ENCODE results near the gene FAM131C. TPM values are rescaled to one million over a fixed set of nuclear protein-coding genes. Genes with fewer than 3 reads are reported as not detected.
"Not testable (repeated sequence)": the region's sequence is repeated elsewhere in the genome, so short reads cannot be mapped to it uniquely, and the experiment has no call there.

The FAM131C gene
- total RNA-seq, 1 experiment from 2014 or later: 3.4 TPM

GRCh38 chr1:16110456-16110855 lies 37.0 kb upstream of the FAM131C start:
- H3K27ac ChIP-seq (ENCODE audit: low read length): no peak overlapping the region
- ATAC-seq (no peak), DNase-seq (ENCODE audit: low read depth, low spot score) (no peak)
- no peaks in the 10 kb centered on the region for H3K27me3 ChIP-seq (ENCODE audit: control insufficient read depth, insufficient read depth, low read length)
- ChIA-PET CTCF (no interaction called here), POLR2A (no interaction called here)
- H3K36me3 ChIP-seq (ENCODE audit: control insufficient read depth, insufficient read depth, low read length): no peaks in the 10 kb centered on the region
- peaks cover 13% of the 10 kb centered on the region for H3K4me1 ChIP-seq (ENCODE audit: control insufficient read depth, insufficient read depth, low read length)
- intact Hi-C loops (cut with micrococcal nuclease; ENCODE audit: unreplicated experiment): no loop called here
- in situ Hi-C loops (cut with HindIII; ENCODE audit: low pct_unique_long_range_greater_than_20kb, low sequenced_read_pairs): no loop called here
- no peaks in the 10 kb centered on the region for H3K9me3 ChIP-seq (ENCODE audit: control insufficient read depth, insufficient read depth, low read depth, low read length)
- no peak for TF ChIP-seq POLR2AphosphoS5 (IDR thresholded peaks at IDR 0.05; ENCODE audit: low read depth, low read length)
- TF ChIP-seq REST (IDR thresholded peaks at IDR 0.05; ENCODE audit: insufficient read depth in 1 of 2, low read depth in 2 of 2, low read length in 1 of 2): no peak
- TF ChIP-seq SIN3A (IDR thresholded peaks at IDR 0.05; ENCODE audit: borderline replicate concordance, insufficient read depth, low read depth, low read length): no peak
- no peak for TF ChIP-seq TCF7L2 (IDR thresholded peaks at IDR 0.05; ENCODE audit: low read depth, low read length)
- no peak for TF ChIP-seq CTCF (IDR thresholded peaks at IDR 0.05)
- H3K4me3 ChIP-seq (ENCODE audit: low read depth in 2 of 2, low read length in 2 of 2): no peak overlapping the region
- BruUV-seq (replicated peaks): no TSS peak

GRCh38 chr1:16109571-16109970 lies 36.1 kb upstream of the FAM131C start:
- BruUV-seq (replicated peaks): no TSS peak
- Histone ChIP-seq H3K27me3 (ENCODE audit: control insufficient read depth, insufficient read depth, low read length) (no peaks in the 10 kb centered on the region), H3K9me3 (ENCODE audit: control insufficient read depth, insufficient read depth, low read depth, low read length) (no peaks in the 10 kb centered on the region), H3K36me3 (ENCODE audit: control insufficient read depth, insufficient read depth, low read length) (no peaks in the 10 kb centered on the region), H3K27ac (ENCODE audit: low read length) (no peak overlapping the region), H3K4me1 (ENCODE audit: control insufficient read depth, insufficient read depth, low read length) (peaks cover 13% of the 10 kb centered on the region), H3K4me3 (ENCODE audit: low read depth in 2 of 2, low read length in 2 of 2) (no peak overlapping the region)
- in situ Hi-C loops (cut with HindIII; ENCODE audit: low pct_unique_long_range_greater_than_20kb, low sequenced_read_pairs) (no loop called here), intact Hi-C loops (cut with micrococcal nuclease; ENCODE audit: unreplicated experiment) (no loop called here)
- DNase-seq (ENCODE audit: low read depth, low spot score) (no peak), ATAC-seq (no peak)
- TF ChIP-seq REST (IDR thresholded peaks at IDR 0.05; ENCODE audit: insufficient read depth in 1 of 2, low read depth in 2 of 2, low read length in 1 of 2) (no peak), POLR2AphosphoS5 (IDR thresholded peaks at IDR 0.05; ENCODE audit: low read depth, low read length) (no peak), SIN3A (IDR thresholded peaks at IDR 0.05; ENCODE audit: borderline replicate concordance, insufficient read depth, low read depth, low read length) (no peak), CTCF (IDR thresholded peaks at IDR 0.05) (no peak), TCF7L2 (IDR thresholded peaks at IDR 0.05; ENCODE audit: low read depth, low read length) (no peak)
- POLR2A ChIA-PET: no interaction called here
- CTCF ChIA-PET: no interaction called here

GRCh38 chr1:16107039-16107438 lies 33.6 kb upstream of the FAM131C start:
- H3K9me3 ChIP-seq (ENCODE audit: control insufficient read depth, insufficient read depth, low read depth, low read length); ATAC-seq; H3K4me1 ChIP-seq (ENCODE audit: control insufficient read depth, insufficient read depth, low read length); BruUV-seq (replicated peaks); in situ Hi-C loops (cut with HindIII; ENCODE audit: low pct_unique_long_range_greater_than_20kb, low sequenced_read_pairs); H3K27ac ChIP-seq (ENCODE audit: low read length); H3K36me3 ChIP-seq (ENCODE audit: control insufficient read depth, insufficient read depth, low read length); intact Hi-C loops (cut with micrococcal nuclease; ENCODE audit: unreplicated experiment); H3K27me3 ChIP-seq (ENCODE audit: control insufficient read depth, insufficient read depth, low read length); DNase-seq (ENCODE audit: low read depth, low spot score); H3K4me3 ChIP-seq (ENCODE audit: low read depth in 2 of 2, low read length in 2 of 2): not testable (repeated sequence)
- ChIA-PET POLR2A (interaction anchor here (0.6 to 1.2 kb wide), 3 partner anchors 100 to 321 kb away, joined by 3 read pairs; no protein-coding TSS in a partner anchor), CTCF (interaction anchor here (0.6 kb wide), 1 partner anchor 9 kb away, joined by 5 read pairs; no protein-coding TSS in a partner anchor)

Data from Panc1 (cell line).